ENCODE data around the gene CBLB.
A peak's percentile ranks its signal among the peaks of the same experiment; 100 is the strongest.

The CBLB gene

DNA sequence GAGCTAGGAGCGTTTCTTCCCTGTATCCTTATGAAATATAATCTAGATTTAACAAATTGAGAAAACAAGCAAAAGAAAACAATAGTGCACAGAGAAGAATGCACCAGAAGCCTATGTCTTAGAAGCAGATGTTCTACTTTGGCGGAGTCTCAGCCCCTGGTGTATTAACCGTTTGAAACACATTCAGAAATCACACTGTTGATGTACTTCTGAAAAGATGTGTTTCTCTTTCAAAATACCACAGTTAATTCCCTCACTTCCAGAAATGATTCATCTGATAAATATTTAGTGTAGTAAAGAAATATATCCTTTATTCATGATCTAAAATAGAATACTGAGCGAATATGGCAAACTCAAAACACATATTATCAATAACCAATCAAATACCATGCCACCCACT lies 77.7 kb downstream of the CBLB start:
- H3K4me1 ChIP-seq (ENCODE audit: control extremely low read depth in 1 of 4, control insufficient read depth in 4 of 4, insufficient read depth in 4 of 4, low read length in 3 of 4) = peaks cover 0 to 5% (median 0%) of the 10 kb centered on the region in 4 experiments
- no peaks in the 10 kb centered on the region for H3K9me3 ChIP-seq (ENCODE audit: control extremely low read depth in 1 of 5, control insufficient read depth in 4 of 5, insufficient read depth in 2 of 5, low read depth in 1 of 5, low read length in 4 of 5)
- H3K36me3 ChIP-seq (ENCODE audit: control insufficient read depth in 4 of 4, insufficient read depth in 4 of 4, low read length in 3 of 4) = no peaks in the 10 kb centered on the region
- no peaks in the 10 kb centered on the region for H3K27me3 ChIP-seq (replicated peaks in 2 of 5; ENCODE audit: control insufficient read depth in 4 of 5, insufficient read depth in 5 of 5, low read length in 4 of 5)
- ChIA-PET CTCF (no interaction called here), POLR2A (no interaction called here)
- H3K4me3 ChIP-seq (ENCODE audit: control insufficient read depth in 1 of 7, extremely low read depth in 1 of 7, insufficient read depth in 4 of 7, low read depth in 2 of 7, low read length in 6 of 7) = no peak overlapping the region
- DNase-seq = no peak
- 100% methylated on average over 2 of the region's 4 CpGs for WGBS (ENCODE audit: insufficient coverage)
- H3K27ac ChIP-seq (ENCODE audit: insufficient read depth in 1 of 2, low read depth in 1 of 2, low read length in 2 of 2, poor library complexity in 1 of 2, severe bottlenecking in 2 of 2) = no peak overlapping the region

DNA sequence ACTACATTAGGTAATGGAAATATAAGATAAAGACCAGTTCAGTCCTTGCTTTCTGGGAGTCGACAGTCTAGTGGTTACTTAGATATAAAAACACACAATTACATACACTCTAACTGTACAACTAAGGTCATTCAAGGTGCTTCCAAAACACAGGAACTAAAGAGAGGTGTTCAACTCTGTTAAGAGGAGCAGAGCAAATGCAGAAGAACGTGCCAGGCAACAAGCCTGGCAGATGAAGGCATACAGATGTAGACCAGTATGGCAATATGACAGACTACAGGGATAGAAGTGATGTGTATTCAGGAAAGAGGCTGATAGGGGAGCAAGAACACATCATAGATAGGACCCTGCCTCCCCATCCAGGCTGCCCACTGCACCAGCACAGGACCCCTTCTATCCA lies 78.3 kb downstream of the CBLB start:
- no peak overlapping the region for H3K4me3 ChIP-seq (ENCODE audit: control insufficient read depth in 1 of 7, extremely low read depth in 1 of 7, insufficient read depth in 4 of 7, low read depth in 2 of 7, low read length in 6 of 7)
- no peak overlapping the region for H3K27ac ChIP-seq (ENCODE audit: insufficient read depth in 1 of 2, low read depth in 1 of 2, low read length in 2 of 2, poor library complexity in 1 of 2, severe bottlenecking in 2 of 2)
- ChIA-PET CTCF (no interaction called here), POLR2A (no interaction called here)
- no peaks in the 10 kb centered on the region for H3K36me3 ChIP-seq (ENCODE audit: control insufficient read depth in 4 of 4, insufficient read depth in 4 of 4, low read length in 3 of 4)
- WGBS (ENCODE audit: insufficient coverage) = 85% methylated on average over 1 of the region's 2 CpGs
- DNase-seq = peak in 1 of 3 donors; percentile 22
- H3K27me3 ChIP-seq (replicated peaks in 2 of 5; ENCODE audit: control insufficient read depth in 4 of 5, insufficient read depth in 5 of 5, low read length in 4 of 5) = no peaks in the 10 kb centered on the region
- no peaks in the 10 kb centered on the region for H3K9me3 ChIP-seq (ENCODE audit: control extremely low read depth in 1 of 5, control insufficient read depth in 4 of 5, insufficient read depth in 2 of 5, low read depth in 1 of 5, low read length in 4 of 5)
- peaks cover 0 to 5% (median 0%) of the 10 kb centered on the region in 4 experiments for H3K4me1 ChIP-seq (ENCODE audit: control extremely low read depth in 1 of 4, control insufficient read depth in 4 of 4, insufficient read depth in 4 of 4, low read length in 3 of 4)

- Histone ChIP-seq H3K36me3 (ENCODE audit: control insufficient read depth in 4 of 4, insufficient read depth in 4 of 4, low read length in 3 of 4) (no peaks in the 10 kb centered on the region), H3K9me3 (ENCODE audit: control extremely low read depth in 1 of 5, control insufficient read depth in 4 of 5, insufficient read depth in 2 of 5, low read depth in 1 of 5, low read length in 4 of 5) (no peaks in the 10 kb centered on the region), H3K27ac (ENCODE audit: insufficient read depth in 1 of 2, low read depth in 1 of 2, low read length in 2 of 2, poor library complexity in 1 of 2, severe bottlenecking in 2 of 2) (no peak overlapping the region), H3K27me3 (replicated peaks in 2 of 5; ENCODE audit: control insufficient read depth in 4 of 5, insufficient read depth in 5 of 5, low read length in 4 of 5) (no peaks in the 10 kb centered on the region), H3K4me1 (ENCODE audit: control extremely low read depth in 1 of 4, control insufficient read depth in 4 of 4, insufficient read depth in 4 of 4, low read length in 3 of 4) (peaks cover 0 to 5% (median 0%) of the 10 kb centered on the region in 4 experiments), H3K4me3 (ENCODE audit: control insufficient read depth in 1 of 7, extremely low read depth in 1 of 7, insufficient read depth in 4 of 7, low read depth in 2 of 7, low read length in 6 of 7) (no peak overlapping the region)
- POLR2A ChIA-PET = no interaction called here
- DNase-seq = no peak
- 97% methylated on average over 3 of the region's 3 CpGs for WGBS (ENCODE audit: insufficient coverage)
- CTCF ChIA-PET = interaction anchor here (0.8 kb wide), 1 partner anchor 13 kb away, joined by 3 read pairs; no protein-coding TSS in a partner anchor
Observed at GRCh38 chr3:105788593-105788992, 80.2 kb downstream of the CBLB start.

- H3K9me3 ChIP-seq (ENCODE audit: control extremely low read depth in 1 of 5, control insufficient read depth in 4 of 5, insufficient read depth in 2 of 5, low read depth in 1 of 5, low read length in 4 of 5) = no peaks in the 10 kb centered on the region
- peaks cover 0 to 5% (median 0%) of the 10 kb centered on the region in 4 experiments for H3K4me1 ChIP-seq (ENCODE audit: control extremely low read depth in 1 of 4, control insufficient read depth in 4 of 4, insufficient read depth in 4 of 4, low read length in 3 of 4)
- no peaks in the 10 kb centered on the region for H3K36me3 ChIP-seq (ENCODE audit: control insufficient read depth in 4 of 4, insufficient read depth in 4 of 4, low read length in 3 of 4)
- no peak overlapping the region for H3K4me3 ChIP-seq (ENCODE audit: control insufficient read depth in 1 of 7, extremely low read depth in 1 of 7, insufficient read depth in 4 of 7, low read depth in 2 of 7, low read length in 6 of 7)
- H3K27me3 ChIP-seq (replicated peaks in 2 of 5; ENCODE audit: control insufficient read depth in 4 of 5, insufficient read depth in 5 of 5, low read length in 4 of 5) = no peaks in the 10 kb centered on the region
- DNase-seq = no peak
- ChIA-PET POLR2A (no interaction called here), CTCF (interaction anchor here (0.9 kb wide), 1 partner anchor 21 kb away, joined by 3 read pairs; no protein-coding TSS in a partner anchor)
- 100% methylated on average over 1 of the region's 2 CpGs for WGBS (ENCODE audit: insufficient coverage)
- H3K27ac ChIP-seq (ENCODE audit: insufficient read depth in 1 of 2, low read depth in 1 of 2, low read length in 2 of 2, poor library complexity in 1 of 2, severe bottlenecking in 2 of 2) = no peak overlapping the region
Observed at GRCh38 chr3:105787453-105787852, 81.4 kb downstream of the CBLB start.

- no peaks in the 10 kb centered on the region for H3K9me3 ChIP-seq (ENCODE audit: control extremely low read depth in 1 of 5, control insufficient read depth in 4 of 5, insufficient read depth in 2 of 5, low read depth in 1 of 5, low read length in 4 of 5)
- ChIA-PET CTCF (interaction anchor here (0.9 kb wide), 1 partner anchor 22 kb away, joined by 3 read pairs; no protein-coding TSS in a partner anchor), POLR2A (no interaction called here)
- WGBS (ENCODE audit: insufficient coverage) = 80% methylated on average over 1 of the region's 1 CpG
- no peaks in the 10 kb centered on the region for H3K36me3 ChIP-seq (ENCODE audit: control insufficient read depth in 4 of 4, insufficient read depth in 4 of 4, low read length in 3 of 4)
- DNase-seq = no peak
- no peak overlapping the region for H3K27ac ChIP-seq (ENCODE audit: insufficient read depth in 1 of 2, low read depth in 1 of 2, low read length in 2 of 2, poor library complexity in 1 of 2, severe bottlenecking in 2 of 2)
- peaks cover 0 to 5% (median 0%) of the 10 kb centered on the region in 4 experiments for H3K4me1 ChIP-seq (ENCODE audit: control extremely low read depth in 1 of 4, control insufficient read depth in 4 of 4, insufficient read depth in 4 of 4, low read length in 3 of 4)
- H3K4me3 ChIP-seq (ENCODE audit: control insufficient read depth in 1 of 7, extremely low read depth in 1 of 7, insufficient read depth in 4 of 7, low read depth in 2 of 7, low read length in 6 of 7) = no peak overlapping the region
- H3K27me3 ChIP-seq (replicated peaks in 2 of 5; ENCODE audit: control insufficient read depth in 4 of 5, insufficient read depth in 5 of 5, low read length in 4 of 5) = no peaks in the 10 kb centered on the region
Observed at GRCh38 chr3:105786990-105787389, 81.8 kb downstream of the CBLB start.

GRCh38 chr3:105786241-105786640 lies 82.6 kb downstream of the CBLB start:
- WGBS (ENCODE audit: insufficient coverage) = 91% methylated on average over 4 of the region's 4 CpGs
- POLR2A ChIA-PET = no interaction called here
- CTCF ChIA-PET = no interaction called here
- H3K36me3 ChIP-seq (ENCODE audit: control insufficient read depth in 4 of 4, insufficient read depth in 4 of 4, low read length in 3 of 4) = no peaks in the 10 kb centered on the region
- no peaks in the 10 kb centered on the region for H3K9me3 ChIP-seq (ENCODE audit: control extremely low read depth in 1 of 5, control insufficient read depth in 4 of 5, insufficient read depth in 2 of 5, low read depth in 1 of 5, low read length in 4 of 5)
- no peak for DNase-seq
- H3K27ac ChIP-seq (ENCODE audit: insufficient read depth in 1 of 2, low read depth in 1 of 2, low read length in 2 of 2, poor library complexity in 1 of 2, severe bottlenecking in 2 of 2) = no peak overlapping the region
- H3K4me1 ChIP-seq (ENCODE audit: control extremely low read depth in 1 of 4, control insufficient read depth in 4 of 4, insufficient read depth in 4 of 4, low read length in 3 of 4) = peaks cover 0 to 5% (median 0%) of the 10 kb centered on the region in 4 experiments
- H3K27me3 ChIP-seq (replicated peaks in 2 of 5; ENCODE audit: control insufficient read depth in 4 of 5, insufficient read depth in 5 of 5, low read length in 4 of 5) = no peaks in the 10 kb centered on the region
- H3K4me3 ChIP-seq (ENCODE audit: control insufficient read depth in 1 of 7, extremely low read depth in 1 of 7, insufficient read depth in 4 of 7, low read depth in 2 of 7, low read length in 6 of 7) = no peak overlapping the region

GRCh38 chr3:105785803-105786202 lies 83.0 kb downstream of the CBLB start:
- no peak for DNase-seq
- WGBS (ENCODE audit: insufficient coverage) = no CpG with 5 or more reads among the region's 3 CpGs
- H3K27me3 ChIP-seq (replicated peaks in 2 of 5; ENCODE audit: control insufficient read depth in 4 of 5, insufficient read depth in 5 of 5, low read length in 4 of 5) = no peaks in the 10 kb centered on the region
- POLR2A ChIA-PET = no interaction called here
- no peaks in the 10 kb centered on the region for H3K36me3 ChIP-seq (ENCODE audit: control insufficient read depth in 4 of 4, insufficient read depth in 4 of 4, low read length in 3 of 4)
- no peaks in the 10 kb centered on the region for H3K9me3 ChIP-seq (ENCODE audit: control extremely low read depth in 1 of 5, control insufficient read depth in 4 of 5, insufficient read depth in 2 of 5, low read depth in 1 of 5, low read length in 4 of 5)
- H3K4me1 ChIP-seq (ENCODE audit: control extremely low read depth in 1 of 4, control insufficient read depth in 4 of 4, insufficient read depth in 4 of 4, low read length in 3 of 4) = peaks cover 0 to 5% (median 0%) of the 10 kb centered on the region in 4 experiments
- no peak overlapping the region for H3K27ac ChIP-seq (ENCODE audit: insufficient read depth in 1 of 2, low read depth in 1 of 2, low read length in 2 of 2, poor library complexity in 1 of 2, severe bottlenecking in 2 of 2)
- no peak overlapping the region for H3K4me3 ChIP-seq (ENCODE audit: control insufficient read depth in 1 of 7, extremely low read depth in 1 of 7, insufficient read depth in 4 of 7, low read depth in 2 of 7, low read length in 6 of 7)
- CTCF ChIA-PET = no interaction called here
